Neutrophil (primary cell): ENCODE data around the gene OAS2.

ENCODE experiments used
- H3K27ac ChIP-seq: fragments of 200-600 bp; sonication (generic); 2 replicates; pipeline ENCODE4 v1.5.1; 2016; ENCODE audit warnings: mild to moderate bottlenecking, moderate library complexity
- H3K27me3 ChIP-seq: fragments of 200-600 bp; sonication (generic); 2 replicates; pipeline ENCODE4 v1.6.0; 2016; ENCODE audit warnings: mild to moderate bottlenecking
- H3K36me3 ChIP-seq: fragments of 200-600 bp; sonication (generic); 2 replicates; pipeline ENCODE4 v1.5.1; 2017
- H3K4me1 ChIP-seq, 2 experiments: fragments of 200-600 bp in 1 of 2; sonication (generic) in 1 of 2; 1 replicate in 1 of 2; 2 replicates in 1 of 2; pipeline versions ENCODE4 v1.5.1 to v1.6.1; 2013 to 2016; ENCODE audit warnings: low read depth in 1 of 2, low read length in 1 of 2, mild to moderate bottlenecking in 1 of 2, moderate library complexity in 1 of 2; ENCODE audit not compliant: control insufficient read depth in 1 of 2, insufficient read depth in 1 of 2
- H3K4me3 ChIP-seq, 2 experiments: fragments of 200-600 bp in 1 of 2; sonication (generic) in 1 of 2; 1 replicate in 1 of 2; 2 replicates in 1 of 2; pipeline ENCODE4 v1.5.1; 2013 to 2016; ENCODE audit warnings: low read depth in 1 of 2, low read length in 1 of 2, mild to moderate bottlenecking in 1 of 2, moderate library complexity in 1 of 2
- H3K9me3 ChIP-seq: fragments of 200-600 bp; sonication (generic); 2 replicates; pipeline ENCODE4 v1.5.1; 2016
- CTCF ChIP-seq: fragments of 200-600 bp; sonication (generic); IDR thresholded peaks from 2 replicates; pipeline ENCODE4 v1.5.1; 2016; ENCODE audit warnings: antibody characterized with exemption

Gene OAS2

GRCh38 chr12:112970391-112970790, 7.9 kb upstream of the OAS2 start:
- peaks cover 47% of the 10 kb centered on the region for H3K36me3 ChIP-seq
- H3K4me3 ChIP-seq: no peak overlapping the region
- H3K4me1 ChIP-seq: no peaks in the 10 kb centered on the region
- H3K9me3 ChIP-seq: no peaks in the 10 kb centered on the region
- no peaks in the 10 kb centered on the region for H3K27me3 ChIP-seq
- no peak overlapping the region for H3K27ac ChIP-seq
- TF ChIP-seq CTCF: no peak

- Histone ChIP-seq H3K36me3 (peaks cover 40% of the 10 kb centered on the region), H3K27me3 (no peaks in the 10 kb centered on the region), H3K27ac (no peak overlapping the region), H3K4me3 (no peak overlapping the region), H3K4me1 (no peaks in the 10 kb centered on the region), H3K9me3 (no peaks in the 10 kb centered on the region)
- TF ChIP-seq CTCF: no peak
These were observed 7.1 kb upstream of the OAS2 start for GRCh38 chr12:112971248-112971647.

- H3K36me3 ChIP-seq: peaks cover 25% of the 10 kb centered on the region
- H3K27me3 ChIP-seq: no peaks in the 10 kb centered on the region
- H3K9me3 ChIP-seq: no peaks in the 10 kb centered on the region
- H3K4me3 ChIP-seq: no peak overlapping the region
- peaks cover 4% of the 10 kb centered on the region in 2 experiments for H3K4me1 ChIP-seq
- no peak overlapping the region for H3K27ac ChIP-seq
- TF ChIP-seq CTCF: no peak
These were observed 5.1 kb upstream of the OAS2 start for GRCh38 chr12:112973011-112973735.

- Histone ChIP-seq H3K27ac (no peak overlapping the region), H3K9me3 (no peaks in the 10 kb centered on the region)
These were observed 4.5 kb upstream of the OAS2 start for GRCh38 chr12:112973818-112974231.

GRCh38 chr12:112974904-112975303, 3.4 kb upstream of the OAS2 start:
- H3K27ac ChIP-seq: no peak overlapping the region
- H3K36me3 ChIP-seq: peaks cover 9% of the 10 kb centered on the region
- peaks cover 9 to 14% of the 10 kb centered on the region in 2 experiments for H3K4me1 ChIP-seq
- H3K27me3 ChIP-seq: no peaks in the 10 kb centered on the region
- TF ChIP-seq CTCF: no peak
- H3K9me3 ChIP-seq: no peaks in the 10 kb centered on the region
- H3K4me3 ChIP-seq: no peak overlapping the region

More at GRCh38 chr12:112973818-112974231, 4.5 kb upstream of the OAS2 start:
- peaks cover 9 to 10% of the 10 kb centered on the region in 2 experiments for H3K4me1 ChIP-seq
- H3K36me3 ChIP-seq: peaks cover 18% of the 10 kb centered on the region
- TF ChIP-seq CTCF: no peak
- no peaks in the 10 kb centered on the region for H3K27me3 ChIP-seq
- no peak overlapping the region for H3K4me3 ChIP-seq
